Astrocyte (in vitro differentiated cells and primary cell): ENCODE data around the gene MYT1. TPM values are rescaled to one million over a fixed set of nuclear protein-coding genes. Genes with fewer than 3 reads are reported as not detected.

Source experiments
- DNase-seq: peaks from one replicate; pipeline ENCODE4 v3.0.0-alpha.2; 2010; ENCODE audit warnings: low read depth
- FAIRE-seq: peaks from 2 replicates; lab custom pipeline; 2011; peaks lifted over from hg19 to GRCh38; lab: Jason Lieb, UNC
- H2AFZ ChIP-seq: 2 replicates; pipeline ENCODE4 v1.6.0; 2012; ENCODE audit warnings: low read depth, low read length, inconsistent platforms
- H3K27ac ChIP-seq: 2 replicates; pipeline ENCODE4 v1.5.1; 2011; ENCODE audit warnings: low read depth, low read length, inconsistent platforms
- H3K27me3 ChIP-seq: 2 replicates; pipeline ENCODE4 v1.6.0; 2011; ENCODE audit warnings: low read length, inconsistent platforms; ENCODE audit not compliant: insufficient read depth
- H3K36me3 ChIP-seq: 2 replicates; pipeline ENCODE4 v1.5.1; 2011; ENCODE audit warnings: low read length, inconsistent platforms; ENCODE audit not compliant: insufficient read depth
- H3K4me1 ChIP-seq: 2 replicates; pipeline ENCODE4 v1.5.1; 2011; ENCODE audit warnings: low read length, inconsistent platforms; ENCODE audit not compliant: insufficient read depth
- H3K4me2 ChIP-seq: 2 replicates; pipeline ENCODE4 v1.6.0; 2012; ENCODE audit warnings: low read length, inconsistent platforms
- H3K4me3 ChIP-seq: 2 replicates; pipeline ENCODE4 v1.5.1; 2011; ENCODE audit warnings: low read depth, mild to moderate bottlenecking, low read length, inconsistent platforms; ENCODE audit not compliant: insufficient read depth
- H3K79me2 ChIP-seq: 2 replicates; pipeline ENCODE4 v1.6.0; 2012; ENCODE audit warnings: mild to moderate bottlenecking, low read length, inconsistent platforms; ENCODE audit not compliant: insufficient read depth
- H3K9ac ChIP-seq: 2 replicates; pipeline ENCODE4 v1.6.0; 2012; ENCODE audit warnings: mild to moderate bottlenecking, low read length, inconsistent platforms
- H3K9me3 ChIP-seq: 2 replicates; pipeline ENCODE4 v1.5.1; 2012; ENCODE audit warnings: low read depth, mild to moderate bottlenecking, low read length, inconsistent platforms; ENCODE audit not compliant: insufficient read depth
- H4K20me1 ChIP-seq: 2 replicates; pipeline ENCODE4 v1.6.0; 2012; ENCODE audit warnings: low read length, inconsistent platforms; ENCODE audit not compliant: insufficient read depth
- H3K27ac Mint-ChIP-seq: one replicate; pipeline ENCODE4 v1.8.0; 2021; ENCODE audit warnings: mild to moderate bottlenecking, mixed read lengths; ENCODE audit not compliant: unreplicated experiment
- H3K27me3 Mint-ChIP-seq: one replicate; pipeline ENCODE4 v1.8.0; 2021; ENCODE audit warnings: low read depth, mixed read lengths; ENCODE audit not compliant: unreplicated experiment
- H3K36me3 Mint-ChIP-seq: one replicate; pipeline ENCODE4 v1.8.0; 2021; ENCODE audit warnings: low read depth, mixed read lengths; ENCODE audit not compliant: unreplicated experiment
- H3K4me1 Mint-ChIP-seq: one replicate; pipeline ENCODE4 v1.8.0; 2021; ENCODE audit warnings: low read depth, mixed read lengths; ENCODE audit not compliant: unreplicated experiment
- H3K4me3 Mint-ChIP-seq: one replicate; pipeline ENCODE4 v1.8.0; 2021; ENCODE audit warnings: mild to moderate bottlenecking, moderate library complexity, mixed read lengths; ENCODE audit not compliant: unreplicated experiment
- H3K9me3 Mint-ChIP-seq: one replicate; pipeline ENCODE4 v1.8.0; 2021; ENCODE audit warnings: mild to moderate bottlenecking, mixed read lengths; ENCODE audit not compliant: unreplicated experiment
- CTCF ChIP-seq: IDR thresholded peaks from 2 replicates; pipeline ENCODE4 v1.5.1; 2011; ENCODE audit warnings: low read depth, mild to moderate bottlenecking, inconsistent platforms, low read length, moderate library complexity; ENCODE audit not compliant: insufficient read depth
- EZH2 ChIP-seq: IDR thresholded peaks from 2 replicates; pipeline ENCODE4 v1.6.1; 2012; ENCODE audit warnings: mild to moderate bottlenecking, low read length, inconsistent platforms; ENCODE audit not compliant: insufficient read depth
- total RNA-seq: library from RNA; stranded (reverse); gene quantifications from 2 replicates; pipeline ENCODE4 v1.2.1, GENCODE V29; 2021

MYT1 gene
- total RNA-seq, 1 donor from 2014 or later: not detected

GRCh38 chr20:64200740-64201139 is 36.5 kb downstream of the MYT1 start:
- no peaks in the 10 kb centered on the region for H3K9me3 ChIP-seq
- H3K4me2 ChIP-seq: no peak overlapping the region
- H3K27me3 ChIP-seq: peaks cover 14% of the 10 kb centered on the region
- FAIRE-seq (no peak), DNase-seq (no peak)
- Mint-ChIP-seq H3K4me1 (peaks cover 3% of the 10 kb centered on the region), H3K27ac (no peak overlapping the region), H3K27me3 (peaks cover 60% of the 10 kb centered on the region), H3K9me3 (peaks cover 13% of the 10 kb centered on the region), H3K36me3 (peaks cover 4% of the 10 kb centered on the region), H3K4me3 (no peak overlapping the region)
- no peak overlapping the region for H3K4me3 ChIP-seq
- no peaks in the 10 kb centered on the region for H4K20me1 ChIP-seq
- no peaks in the 10 kb centered on the region for H3K36me3 ChIP-seq
- no peaks in the 10 kb centered on the region for H3K4me1 ChIP-seq
- no peak overlapping the region for H3K9ac ChIP-seq
- no peaks in the 10 kb centered on the region for H3K79me2 ChIP-seq
- TF ChIP-seq CTCF: no peak
- no peak for TF ChIP-seq EZH2
- H3K27ac ChIP-seq: no peak overlapping the region
- no peak overlapping the region for H2AFZ ChIP-seq

DNA sequence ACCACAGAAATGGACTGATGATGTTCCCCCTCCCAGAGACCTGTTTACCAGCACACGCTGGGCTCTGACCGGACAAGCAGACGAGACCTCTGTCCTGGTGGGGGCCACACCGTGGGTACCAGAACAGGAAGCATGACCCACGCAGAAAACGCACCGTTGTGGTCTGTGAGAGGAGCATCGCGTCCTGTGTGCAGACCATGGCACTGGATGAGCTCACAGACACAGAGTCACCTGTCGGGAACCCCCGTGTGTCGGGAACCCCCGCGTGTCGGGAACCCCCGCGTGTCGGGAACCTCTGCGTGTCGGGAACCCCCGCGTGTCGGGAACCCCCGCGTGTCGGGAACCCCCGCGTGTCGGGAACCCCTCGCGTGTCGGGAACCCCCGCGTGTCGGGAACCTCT is 37.4 kb downstream of the MYT1 start:
- no peak overlapping the region for H3K27ac Mint-ChIP-seq
- Histone ChIP-seq H3K4me3 (no peak overlapping the region), H3K79me2 (no peaks in the 10 kb centered on the region), H3K9ac (no peak overlapping the region), H4K20me1 (no peaks in the 10 kb centered on the region), H3K27ac (no peak overlapping the region), H3K4me2 (no peak overlapping the region), H3K4me1 (no peaks in the 10 kb centered on the region), H3K27me3 (peaks cover 8% of the 10 kb centered on the region), H3K36me3 (no peaks in the 10 kb centered on the region), H3K9me3 (no peaks in the 10 kb centered on the region), H2AFZ (no peak overlapping the region)
- peaks cover 8% of the 10 kb centered on the region for H3K36me3 Mint-ChIP-seq
- H3K9me3 Mint-ChIP-seq: peaks cover 15% of the 10 kb centered on the region
- no peak overlapping the region for H3K4me3 Mint-ChIP-seq
- FAIRE-seq (no peak), DNase-seq (no peak)
- H3K27me3 Mint-ChIP-seq: peaks cover 58% of the 10 kb centered on the region
- TF ChIP-seq CTCF (no peak), EZH2 (no peak)
- peaks cover 5% of the 10 kb centered on the region for H3K4me1 Mint-ChIP-seq

DNA sequence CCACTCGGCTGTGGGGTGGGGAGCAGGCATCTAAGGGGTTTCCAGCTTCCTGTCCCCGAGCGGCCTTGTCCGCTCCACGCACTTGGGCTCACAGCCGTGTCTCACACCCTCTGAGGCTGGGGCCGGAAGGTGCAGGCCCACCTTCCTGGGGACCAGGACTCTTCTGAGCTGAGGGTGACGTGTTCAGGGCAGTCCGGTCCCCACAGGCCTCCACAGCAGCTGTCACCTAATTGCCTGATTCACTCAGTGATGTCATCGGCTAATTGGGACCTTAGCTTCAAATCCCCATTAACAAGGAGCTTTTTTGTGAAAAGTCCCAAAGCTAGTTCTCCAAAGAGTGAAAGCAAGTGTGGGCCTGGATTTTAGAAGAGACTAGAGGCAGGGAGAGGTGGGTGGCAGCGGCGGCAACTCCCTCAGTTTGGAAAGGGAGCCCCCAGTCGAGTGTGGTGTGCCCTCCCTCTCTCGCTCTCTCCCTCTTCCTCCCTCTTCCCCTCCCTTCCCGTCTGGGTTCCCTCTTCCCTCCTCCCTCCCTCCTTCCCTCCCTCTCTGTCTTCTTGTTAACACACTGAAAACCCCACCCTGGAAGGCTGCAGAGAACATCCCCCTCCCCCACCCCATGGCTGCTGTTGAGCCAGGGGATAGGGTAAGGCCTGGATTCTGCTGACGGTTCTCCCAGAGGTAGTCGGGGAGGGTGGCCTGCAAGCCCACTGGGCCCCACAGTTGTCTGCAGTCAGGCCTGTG is 39.0 kb downstream of the MYT1 start:
- DNase-seq: no peak
- H3K27me3 Mint-ChIP-seq: peaks cover 52% of the 10 kb centered on the region
- H3K9me3 ChIP-seq: no peaks in the 10 kb centered on the region
- H4K20me1 ChIP-seq: no peaks in the 10 kb centered on the region
- H2AFZ ChIP-seq: no peak overlapping the region
- H3K36me3 ChIP-seq: no peaks in the 10 kb centered on the region
- H3K27me3 ChIP-seq: no peaks in the 10 kb centered on the region
- H3K4me3 ChIP-seq: no peak overlapping the region
- no peak overlapping the region for H3K9ac ChIP-seq
- H3K27ac Mint-ChIP-seq: no peak overlapping the region
- no peak overlapping the region for H3K4me2 ChIP-seq
- no peak overlapping the region for H3K4me3 Mint-ChIP-seq
- H3K4me1 ChIP-seq: no peaks in the 10 kb centered on the region
- no peak overlapping the region for H3K27ac ChIP-seq
- TF ChIP-seq EZH2: no peak
- no peak for TF ChIP-seq CTCF
- no peaks in the 10 kb centered on the region for H3K79me2 ChIP-seq
- H3K36me3 Mint-ChIP-seq: peaks cover 8% of the 10 kb centered on the region
- H3K4me1 Mint-ChIP-seq: peaks cover 5% of the 10 kb centered on the region
- FAIRE-seq: no peak
- peaks cover 15% of the 10 kb centered on the region for H3K9me3 Mint-ChIP-seq
